Left kidney (tissue), 1 donor: ENCODE results near the gene TGM6. TPM values are rescaled to one million over a fixed set of nuclear protein-coding genes. Genes with fewer than 3 reads are reported as not detected.

Source experiments
- polyA plus RNA-seq: library from polyadenylated mRNA; unstranded; fragments of 120-200 nt; gene quantifications from one replicate; pipeline ENCODE4 v1.2.1, GENCODE V29; 2013; ENCODE audit not compliant: insufficient read length

TGM6 gene
- polyA plus RNA-seq, 1 donor: not detected

Other genes starting within 250 kb of the TGM6 start
- 0.43 TPM for gene TGM3, start 84.9 kb upstream of the TGM6 start, polyA plus RNA-seq
- gene SNRPB, start 89.9 kb downstream of the TGM6 start, polyA plus RNA-seq: 125 TPM
- 19.6 TPM for gene ZNF343, start 128.0 kb downstream of the TGM6 start, polyA plus RNA-seq
- 0.50 TPM for gene TMC2, start 155.7 kb downstream of the TGM6 start, polyA plus RNA-seq